Fibroblast of peridontal ligament (primary cell): ENCODE measurements around the gene LDHAL6A.

Source experiments
- DNase-seq: peaks from one replicate; pipeline ENCODE4 v3.0.0-alpha.2; 2010; ENCODE audit errors: extremely low read depth

Gene LDHAL6A

GRCh38 chr11:18490736-18491485, 35.3 kb downstream of the LDHAL6A start:
- DNase-seq: no peak

- DNase-seq: peak; percentile 24
These were observed 36.3 kb downstream of the LDHAL6A start for GRCh38 chr11:18491924-18492323.

- DNase-seq: peak; percentile 5
These were observed 37.2 kb downstream of the LDHAL6A start for GRCh38 chr11:18492888-18493287.

DNA sequence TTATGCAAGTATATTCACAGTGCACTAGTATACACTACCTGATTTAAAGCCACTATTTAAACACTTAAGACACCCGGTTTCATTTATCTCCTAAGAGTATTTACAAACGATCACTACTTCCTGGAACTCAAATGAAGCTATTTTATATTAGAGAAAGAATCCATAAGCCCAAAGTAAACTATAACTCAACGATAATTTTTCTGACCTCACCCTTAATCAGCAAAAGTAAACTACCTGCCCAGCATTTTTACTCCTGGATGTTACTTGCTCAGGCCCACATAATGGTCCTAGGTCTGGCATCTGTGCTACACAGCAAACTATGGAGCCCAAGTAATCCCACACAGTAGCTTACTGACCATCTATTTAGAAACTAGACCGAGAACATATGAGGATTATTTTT, 37.7 kb downstream of the LDHAL6A start:
- no peak for DNase-seq

DNA sequence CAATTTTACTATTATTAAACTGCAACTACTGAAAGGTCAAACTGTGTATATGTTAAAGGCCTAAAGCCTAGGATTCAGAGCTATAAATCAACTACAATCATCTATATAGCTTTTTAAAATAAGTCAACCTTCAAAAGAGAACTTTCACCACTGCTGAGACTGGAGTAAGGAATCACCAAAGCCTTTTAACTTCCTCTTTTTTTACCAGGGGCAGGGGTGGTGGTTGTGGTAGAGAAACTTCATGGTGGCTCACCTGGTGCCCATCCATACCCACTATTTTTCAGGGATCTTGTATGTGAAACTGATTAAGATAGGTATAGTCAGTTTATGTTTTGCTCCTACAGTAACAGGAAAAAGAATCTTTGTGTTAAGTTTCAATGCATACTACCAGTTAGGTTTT, 39.6 kb downstream of the LDHAL6A start:
- no peak for DNase-seq

DNA sequence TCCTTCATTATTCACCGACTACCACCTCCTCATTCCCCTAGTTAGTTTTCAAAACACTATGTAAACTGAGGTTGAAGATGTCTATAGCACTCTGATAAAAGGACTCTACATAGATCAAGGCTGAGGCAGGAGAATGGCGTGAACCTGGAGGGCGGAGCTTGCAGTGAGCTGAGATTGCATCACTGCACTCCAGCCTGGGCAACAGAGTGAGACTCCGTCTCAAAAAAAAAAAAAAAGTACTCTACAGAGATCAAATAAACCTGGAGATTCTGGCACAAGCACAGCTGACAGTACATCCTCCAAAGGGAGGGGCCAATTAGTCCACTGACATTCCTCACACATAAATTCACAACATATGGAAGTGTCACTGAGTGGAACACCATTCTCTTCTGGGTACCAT, 40.0 kb downstream of the LDHAL6A start:
- DNase-seq: no peak

DNA sequence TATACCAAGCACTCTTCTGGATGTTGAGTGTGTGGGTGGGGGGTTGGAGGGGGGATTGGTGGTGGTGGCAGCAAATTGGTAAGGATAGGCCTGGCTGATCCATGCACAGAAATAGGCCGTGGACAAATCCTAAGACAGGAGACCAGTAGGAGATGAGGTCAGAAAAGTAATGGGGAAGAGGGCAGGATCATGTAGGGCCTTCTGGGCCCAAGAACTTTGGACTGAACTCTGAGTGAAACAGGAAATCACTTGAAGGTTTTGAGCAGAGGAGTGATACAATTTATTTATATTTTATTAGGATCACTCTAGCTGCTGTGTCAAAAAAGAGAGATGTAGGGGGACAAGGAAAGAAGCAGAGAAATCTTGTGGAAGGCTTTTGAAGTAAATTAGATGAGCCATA, 42.4 kb downstream of the LDHAL6A start:
- no peak for DNase-seq

DNA sequence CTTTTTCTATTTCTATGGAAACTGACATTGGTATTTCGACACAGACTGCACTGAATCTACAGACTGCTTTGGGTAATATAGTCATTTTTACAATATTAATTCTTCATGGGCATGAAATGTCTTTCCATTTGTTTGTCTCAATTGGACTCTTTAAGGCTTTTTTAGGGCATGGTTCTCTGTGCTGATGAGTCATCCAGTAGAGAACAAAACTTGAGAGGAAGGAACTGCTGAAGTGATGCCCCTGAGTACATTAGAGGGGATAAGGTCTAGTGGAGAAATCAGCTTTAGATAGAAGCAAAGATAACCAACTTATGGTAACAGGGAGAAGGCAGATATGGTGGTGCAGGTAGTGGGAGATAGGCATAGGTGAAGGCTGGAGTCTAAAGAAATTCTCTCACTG, 46.0 kb downstream of the LDHAL6A start:
- DNase-seq: no peak

DNA sequence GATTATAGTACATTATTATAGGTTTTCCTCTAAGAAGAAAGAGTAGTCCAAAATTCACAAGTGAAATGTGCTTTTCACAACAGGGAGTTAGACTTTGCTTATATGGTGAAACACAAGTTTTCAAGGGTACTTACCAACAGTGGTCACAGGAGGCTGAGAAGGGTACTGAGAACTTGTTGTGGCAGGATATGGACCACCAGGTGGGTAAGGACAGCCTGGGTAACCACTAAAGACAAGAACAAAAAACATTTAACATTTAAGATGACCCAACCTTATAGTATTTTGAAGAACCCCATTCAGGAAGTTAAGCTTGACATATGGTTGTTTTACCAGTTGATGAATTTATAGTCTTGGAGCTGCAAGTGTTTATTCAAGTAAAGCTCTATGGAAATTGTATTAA, 46.7 kb downstream of the LDHAL6A start:
- DNase-seq: no peak

DNA sequence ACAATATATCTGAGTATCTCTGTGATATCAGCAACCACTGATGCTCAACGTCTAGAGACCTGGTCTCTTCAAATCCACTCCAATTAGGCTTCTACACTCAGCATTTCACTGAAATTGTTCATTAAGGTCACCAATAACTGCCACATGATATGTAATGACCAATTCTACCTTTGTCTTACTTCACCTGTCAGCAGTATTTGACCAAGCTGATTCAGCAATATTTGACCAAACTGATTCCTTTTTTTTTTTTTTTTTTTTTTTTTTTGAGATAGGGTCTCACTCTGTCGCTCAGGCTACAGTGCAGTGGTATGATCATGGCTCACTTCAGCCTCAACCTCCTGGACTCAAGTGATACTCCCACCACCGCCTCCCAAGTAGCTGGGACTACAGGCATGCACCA, 65.5 kb downstream of the LDHAL6A start:
- DNase-seq: no peak

- DNase-seq: no peak
These were observed 66.7 kb downstream of the LDHAL6A start for GRCh38 chr11:18522388-18522787.

- DNase-seq: no peak
These were observed 67.4 kb downstream of the LDHAL6A start for GRCh38 chr11:18523084-18523483.

GRCh38 chr11:18524248-18524647, 68.6 kb downstream of the LDHAL6A start:
- no peak for DNase-seq

- DNase-seq: peak; percentile 27
These were observed 70.5 kb downstream of the LDHAL6A start for GRCh38 chr11:18526130-18526520.

- DNase-seq: peak; percentile 92
These were observed 71.1 kb downstream of the LDHAL6A start, which contains the start of gene TSG101 for GRCh38 chr11:18526521-18527296. TSG101 (minus strand) TSS chr11:18526942; CDS start chr11:18526816, 126 bp downstream.

GRCh38 chr11:18527512-18527911, 71.9 kb downstream of the LDHAL6A start:
- peak; percentile 35 for DNase-seq
